B cell (primary cell): Measurements from ENCODE around the gene OR1J2. TPM values are rescaled to one million over a fixed set of nuclear protein-coding genes. Genes with fewer than 3 reads are reported as not detected.

Experiments
- ATAC-seq: fragments of 200-7000 bp; cut with Tn5 transposase; one replicate; pipeline ENCODE4 v1.10.0; 2021; ENCODE audit warnings: low read depth, mild to moderate bottlenecking, moderate number of reproducible peaks, moderate library complexity
- CTCF ChIA-PET: fragments of 350-600 bp; sonication (Branson Sonifier 250); formaldehyde crosslinking; loops from one replicate; lab custom pipeline; 2021; ENCODE audit warnings: antibody characterized with exemption, inconsistent platforms; lab: Charles Lee
- POLR2A ChIA-PET: fragments of 350-600 bp; sonication (Branson Sonifier 250); formaldehyde crosslinking; loops from one replicate; lab custom pipeline; 2021; ENCODE audit warnings: antibody characterized with exemption; lab: Charles Lee
- DNase-seq: peaks from one replicate; pipeline ENCODE4 v3.0.0; 2013
- H2AFZ ChIP-seq: 2 replicates; pipeline ENCODE4 v1.6.1; 2012; ENCODE audit warnings: mild to moderate bottlenecking, low read depth, low read length; ENCODE audit not compliant: insufficient read depth, poor library complexity, severe bottlenecking
- H3K27ac ChIP-seq, 2 donors: 1 replicate in 1 of 2; 2 replicates in 1 of 2; pipeline ENCODE4 v1.5.1; 2012 to 2013; ENCODE audit warnings: low read length in 2 of 2, mild to moderate bottlenecking in 2 of 2, moderate library complexity in 1 of 2
- H3K27me3 ChIP-seq, 4 experiments: fragments of 200-600 bp in 1 of 4; sonication (generic) in 1 of 4; replicated peaks in 1 of 4; 1 replicate in 2 of 4; 2 replicates in 2 of 4; pipeline versions ENCODE4 v1.6.1 to v1.7.0; 2013 to 2016; ENCODE audit warnings: low read length in 3 of 4, mild to moderate bottlenecking in 2 of 4, mixed read lengths in 1 of 4, moderate library complexity in 1 of 4; ENCODE audit not compliant: insufficient read depth in 4 of 4, control insufficient read depth in 3 of 4; ENCODE audit errors: control extremely low read depth in 1 of 4
- H3K36me3 ChIP-seq, 2 experiments: replicated peaks in 1 of 2; 1 replicate in 1 of 2; 2 replicates in 1 of 2; pipeline versions ENCODE4 v1.6.1 to v1.7.1; 2013; ENCODE audit warnings: low read length in 1 of 2; ENCODE audit not compliant: insufficient read depth in 2 of 2, control insufficient read depth in 1 of 2; ENCODE audit errors: control extremely low read depth in 1 of 2, extremely low read depth in 1 of 2
- H3K4me1 ChIP-seq, 2 donors: fragments of 200-600 bp in 1 of 2; sonication (generic) in 1 of 2; 1 replicate in 1 of 2; 2 replicates in 1 of 2; pipeline versions ENCODE4 v1.5.1 to v1.6.1; 2013 to 2017; ENCODE audit warnings: low read length in 2 of 2; ENCODE audit not compliant: control insufficient read depth in 2 of 2, insufficient read depth in 2 of 2
- H3K4me2 ChIP-seq: replicated peaks from 2 replicates; pipeline ENCODE3; 2012; ENCODE audit warnings: mild to moderate bottlenecking, low read depth, low read length; ENCODE audit not compliant: poor library complexity, severe bottlenecking
- H3K4me3 ChIP-seq, 5 experiments: fragments of 200-600 bp in 1 of 5; sonication (generic) in 1 of 5; 1 replicate in 3 of 5; 2 replicates in 2 of 5; pipeline versions ENCODE4 v1.5.1 to v1.7.0; 2011 to 2016; ENCODE audit warnings: low read length in 4 of 5, mild to moderate bottlenecking in 4 of 5, low read depth in 2 of 5, control low read depth in 1 of 5, moderate library complexity in 1 of 5; ENCODE audit not compliant: insufficient read depth in 1 of 5; ENCODE audit errors: control extremely low read depth in 1 of 5, extremely low read depth in 1 of 5
- H3K79me2 ChIP-seq: fragments of 200-600 bp; sonication (generic); one replicate; pipeline ENCODE4 v1.6.0; 2016; ENCODE audit warnings: low read length; ENCODE audit not compliant: control insufficient read depth, insufficient read depth
- H3K9ac ChIP-seq: fragments of 200-600 bp; sonication (generic); 2 replicates; pipeline ENCODE4 v1.6.1; 2017; ENCODE audit warnings: mild to moderate bottlenecking, low read length, moderate library complexity
- H3K9me3 ChIP-seq, 3 donors: one replicate each; pipeline versions ENCODE4 v1.6.1 to v1.7.1; 2013; ENCODE audit warnings: low read length in 2 of 3; ENCODE audit not compliant: control insufficient read depth in 2 of 3, insufficient read depth in 1 of 3; ENCODE audit errors: control extremely low read depth in 1 of 3
- H4K20me1 ChIP-seq: 2 replicates; pipeline ENCODE4 v1.6.0; 2012; ENCODE audit warnings: mild to moderate bottlenecking, low read length; ENCODE audit not compliant: insufficient read depth, control insufficient read depth, poor library complexity, severe bottlenecking
- H3K27ac Mint-ChIP-seq: one replicate; pipeline ENCODE4 v1.8.0; 2021; ENCODE audit warnings: mixed read lengths
- H3K27me3 Mint-ChIP-seq: one replicate; pipeline ENCODE4 v1.8.0; 2021; ENCODE audit warnings: mixed read lengths
- H3K4me1 Mint-ChIP-seq: one replicate; pipeline ENCODE4 v1.8.0; 2021; ENCODE audit warnings: mixed read lengths
- H3K4me3 Mint-ChIP-seq: one replicate; pipeline ENCODE4 v1.8.0; 2021; ENCODE audit warnings: mixed read lengths
- H3K9me3 Mint-ChIP-seq: one replicate; pipeline ENCODE4 v1.8.0; 2022; ENCODE audit warnings: mixed read lengths; ENCODE audit not compliant: insufficient read depth
- EZH2 ChIP-seq: IDR thresholded peaks from 2 replicates; pipeline ENCODE4 v1.6.1; 2012; ENCODE audit warnings: borderline replicate concordance, low read depth, mild to moderate bottlenecking, moderate library complexity, low read length; ENCODE audit not compliant: insufficient read depth, poor library complexity, severe bottlenecking
- WGBS: methylation state at CpG from one replicate; pipeline ENCODE4 v1.1.5; 2013; ENCODE audit warnings: missing lambda C conversion rate; ENCODE audit not compliant: insufficient coverage; 5-methylcytosine and 5-hydroxymethylcytosine counted together
- intact Hi-C: fragments of 100-400 bp; cut with micrococcal nuclease; formaldehyde crosslinking; loops from one replicate; pipeline ENCODE4 v1.10.0; 2022
- polyA plus RNA-seq: library from polyadenylated mRNA; depleted of rRNA; stranded (reverse); fragments of >200 nt; gene quantifications from 2 replicates; pipeline ENCODE4 v1.2.3, GENCODE V29; 2012
- total RNA-seq, 2 donors: library from RNA; stranded (reverse); fragments of 120-200 nt in 1 of 2; gene quantifications; 1 replicate in 1 of 2; 2 replicates in 1 of 2; pipeline versions ENCODE4 v1.2.3 to v1.2.4, GENCODE V29; 2013 to 2022
- TF ChIP-seq, protein P1 (sequence below): fragments of 200-600 bp; IDR thresholded peaks from one replicate; pipeline ENCODE4 v1.8.0; 2022; ENCODE audit warnings: antibody characterized with exemption, mild to moderate bottlenecking

The OR1J2 gene
- total and polyA plus RNA-seq, 2 donors (not counting 1 experiment from before 2014, with no cell fraction given) = not detected

DNA sequence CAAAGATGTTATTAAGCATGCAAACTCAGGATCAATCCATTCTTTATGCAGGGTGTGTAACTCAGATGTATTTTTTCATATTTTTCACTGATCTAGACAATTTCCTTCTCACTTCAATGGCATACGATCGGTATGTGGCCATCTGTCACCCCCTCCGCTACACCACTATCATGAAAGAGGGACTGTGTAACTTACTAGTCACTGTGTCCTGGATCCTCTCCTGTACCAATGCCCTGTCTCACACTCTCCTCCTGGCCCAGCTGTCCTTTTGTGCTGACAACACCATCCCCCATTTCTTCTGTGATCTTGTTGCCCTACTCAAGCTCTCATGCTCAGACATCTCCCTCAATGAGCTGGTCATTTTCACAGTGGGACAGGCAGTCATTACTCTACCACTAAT lies 8.8 kb downstream of the OR1J2 start:
- Histone ChIP-seq H2AFZ (no peak overlapping the region), H3K4me3 (no peak overlapping the region), H3K9ac (no peak overlapping the region), H3K36me3 (no peaks in the 10 kb centered on the region), H3K27me3 (peaks cover 0 to 10% (median 4%) of the 10 kb centered on the region in 4 experiments), H3K79me2 (no peaks in the 10 kb centered on the region), H4K20me1 (no peaks in the 10 kb centered on the region), H3K27ac (no peak overlapping the region), H3K9me3 (no peaks in the 10 kb centered on the region), H3K4me2 (no peak overlapping the region), H3K4me1 (no peaks in the 10 kb centered on the region)
- TF ChIP-seq, protein P1, sequence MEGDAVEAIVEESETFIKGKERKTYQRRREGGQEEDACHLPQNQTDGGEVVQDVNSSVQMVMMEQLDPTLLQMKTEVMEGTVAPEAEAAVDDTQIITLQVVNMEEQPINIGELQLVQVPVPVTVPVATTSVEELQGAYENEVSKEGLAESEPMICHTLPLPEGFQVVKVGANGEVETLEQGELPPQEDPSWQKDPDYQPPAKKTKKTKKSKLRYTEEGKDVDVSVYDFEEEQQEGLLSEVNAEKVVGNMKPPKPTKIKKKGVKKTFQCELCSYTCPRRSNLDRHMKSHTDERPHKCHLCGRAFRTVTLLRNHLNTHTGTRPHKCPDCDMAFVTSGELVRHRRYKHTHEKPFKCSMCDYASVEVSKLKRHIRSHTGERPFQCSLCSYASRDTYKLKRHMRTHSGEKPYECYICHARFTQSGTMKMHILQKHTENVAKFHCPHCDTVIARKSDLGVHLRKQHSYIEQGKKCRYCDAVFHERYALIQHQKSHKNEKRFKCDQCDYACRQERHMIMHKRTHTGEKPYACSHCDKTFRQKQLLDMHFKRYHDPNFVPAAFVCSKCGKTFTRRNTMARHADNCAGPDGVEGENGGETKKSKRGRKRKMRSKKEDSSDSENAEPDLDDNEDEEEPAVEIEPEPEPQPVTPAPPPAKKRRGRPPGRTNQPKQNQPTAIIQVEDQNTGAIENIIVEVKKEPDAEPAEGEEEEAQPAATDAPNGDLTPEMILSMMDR = no peak
- TF ChIP-seq EZH2 = no peak
- ChIA-PET POLR2A (no interaction called here), CTCF (interaction anchor here (1.0 kb wide), 1 partner anchor 14 kb away, joined by 3 read pairs; no protein-coding TSS in a partner anchor)
- 93% methylated on average over 3 of the region's 3 CpGs for WGBS
- no peaks in the 10 kb centered on the region for H3K9me3 Mint-ChIP-seq
- DNase-seq (no peak), ATAC-seq (no peak)
- H3K27me3 Mint-ChIP-seq = peaks cover 33% of the 10 kb centered on the region
- no peaks in the 10 kb centered on the region for H3K4me1 Mint-ChIP-seq
- intact Hi-C loops = no loop called here
- H3K4me3 Mint-ChIP-seq = no peak overlapping the region
- no peak overlapping the region for H3K27ac Mint-ChIP-seq

DNA sequence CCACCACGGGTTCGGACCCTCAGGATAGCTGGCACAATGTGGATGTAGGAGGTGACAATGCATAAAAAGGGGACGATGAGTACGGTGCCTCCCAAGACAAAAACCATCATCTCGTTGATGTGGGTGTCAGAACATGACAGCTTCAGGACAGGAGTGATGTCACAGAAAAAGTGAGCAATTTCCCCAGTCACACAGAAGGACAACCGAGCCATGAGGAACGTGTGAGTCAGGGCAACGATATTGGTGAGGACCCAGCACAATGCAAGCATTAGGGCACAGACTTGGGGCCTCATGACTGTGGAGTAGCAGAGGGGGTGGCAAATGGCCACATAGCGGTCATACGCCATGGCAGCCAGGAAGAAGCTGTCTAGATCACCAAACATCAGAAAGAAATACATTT lies 16.0 kb downstream of the OR1J2 start:
- CTCF ChIA-PET = no interaction called here
- POLR2A ChIA-PET = no interaction called here
- H3K79me2 ChIP-seq = no peaks in the 10 kb centered on the region
- peaks cover 0 to 12% (median 4%) of the 10 kb centered on the region in 4 experiments for H3K27me3 ChIP-seq
- H3K4me2 ChIP-seq = no peak overlapping the region
- ATAC-seq (no peak), DNase-seq (no peak)
- Mint-ChIP-seq H3K27me3 (peaks cover 48% of the 10 kb centered on the region), H3K9me3 (no peaks in the 10 kb centered on the region), H3K4me3 (no peak overlapping the region), H3K27ac (no peak overlapping the region), H3K4me1 (no peaks in the 10 kb centered on the region)
- TF ChIP-seq, protein P1 = no peak
- TF ChIP-seq EZH2 = no peak
- no peaks in the 10 kb centered on the region for H3K36me3 ChIP-seq
- 89% methylated on average over 9 of the region's 10 CpGs for WGBS
- no peak overlapping the region for H3K27ac ChIP-seq
- H3K4me1 ChIP-seq = no peaks in the 10 kb centered on the region
- H2AFZ ChIP-seq = no peak overlapping the region
- H3K9me3 ChIP-seq = no peaks in the 10 kb centered on the region
- intact Hi-C loops = no loop called here
- no peak overlapping the region for H3K9ac ChIP-seq
- H3K4me3 ChIP-seq = no peak overlapping the region
- H4K20me1 ChIP-seq = no peaks in the 10 kb centered on the region
